Sigmoid colon (tissue), 7 donors: ENCODE data around the gene PPM1L. TPM values are rescaled to one million over a fixed set of nuclear protein-coding genes. Genes with fewer than 3 reads are reported as not detected.

Experiments
- DNase-seq: peaks from one replicate; pipeline ENCODE4 v3.0.0-alpha.2; 2019
- H3K27ac ChIP-seq, 4 donors: fragments of 200-600 bp; sonication (generic); one replicate each; pipeline ENCODE4 v1.5.1; 2016 to 2019; ENCODE audit warnings: mild to moderate bottlenecking in 1 of 4
- H3K27me3 ChIP-seq, 3 donors: fragments of 200-600 bp; sonication (generic); one replicate each; pipeline ENCODE4 v1.5.1; 2019; ENCODE audit warnings: mild to moderate bottlenecking in 1 of 3
- H3K36me3 ChIP-seq, 4 donors: fragments of 200-600 bp; sonication (generic); one replicate each; pipeline ENCODE4 v1.5.1; 2016 to 2019
- H3K4me1 ChIP-seq, 4 donors: fragments of 200-600 bp; sonication (generic); one replicate each; pipeline ENCODE4 v1.5.1; 2017 to 2019
- H3K4me3 ChIP-seq, 4 donors: fragments of 200-600 bp; sonication (generic); one replicate each; pipeline ENCODE4 v1.5.1; 2017 to 2019; ENCODE audit warnings: mild to moderate bottlenecking in 2 of 4, moderate library complexity in 1 of 4
- H3K9me3 ChIP-seq, 4 donors: fragments of 200-600 bp in 3 of 4; sonication (generic) in 3 of 4; one replicate each; pipeline versions ENCODE4 v1.5.1 to v1.6.1; 2013 to 2019
- EP300 ChIP-seq, 4 donors: sonication (generic); formaldehyde crosslinking; IDR thresholded peaks; one replicate each; pipeline ENCODE4 v1.6.1; 2017; ENCODE audit warnings: antibody characterized with exemption in 4 of 4
- POLR2A ChIP-seq, 2 donors: fragments of 450-650 bp; IDR thresholded peaks; one replicate each; pipeline ENCODE4 v1.6.1; 2016; ENCODE audit warnings: antibody characterized with exemption in 2 of 2, mild to moderate bottlenecking in 2 of 2, moderate library complexity in 2 of 2
- POLR2AphosphoS5 ChIP-seq, 4 donors: sonication (generic); formaldehyde crosslinking; IDR thresholded peaks; one replicate each; pipeline ENCODE4 v1.6.1; 2017; ENCODE audit warnings: antibody characterized with exemption in 4 of 4
- WGBS, 2 donors: extraction: QIAGEN DNeasy Blood & Tissue Kit; methylation state at CpG; one replicate each; pipeline ENCODE4 v1.1.7; 2013; 5-methylcytosine and 5-hydroxymethylcytosine counted together
- intact Hi-C: fragments of 100-400 bp; cut with DNase I; formaldehyde crosslinking; loops from one replicate; pipeline ENCODE4 v1.15.1; 2023
- polyA plus RNA-seq, 3 donors: library from polyadenylated mRNA; stranded (reverse); fragments of 200-250 nt; gene quantifications; one replicate each; pipeline ENCODE4 v1.2.3, GENCODE V29; 2013
- total RNA-seq, 4 donors: library from RNA; depleted of rRNA; stranded (reverse); fragments of >200 nt; gene quantifications; one replicate each; pipeline ENCODE4 v1.1.0, GENCODE V29; 2016
- TF ChIP-seq, protein P1 (sequence below), 4 experiments: fragments of 450-650 bp in 3 of 4; fragments of 200-600 bp in 1 of 4; IDR thresholded peaks; one replicate each; pipeline ENCODE4 v1.5.1; 2016 to 2019; ENCODE audit warnings: antibody characterized with exemption in 4 of 4, mild to moderate bottlenecking in 3 of 4, moderate library complexity in 2 of 4
- donor health status: healthy with polysubstance abuse.
- donor health status: Bipolar disorder and iron deficiency.
- donor health status: healthy.

Gene PPM1L
- total and polyA plus RNA-seq, 7 donors, result 1.2 to 50.2 (median 33.2) TPM

DNA sequence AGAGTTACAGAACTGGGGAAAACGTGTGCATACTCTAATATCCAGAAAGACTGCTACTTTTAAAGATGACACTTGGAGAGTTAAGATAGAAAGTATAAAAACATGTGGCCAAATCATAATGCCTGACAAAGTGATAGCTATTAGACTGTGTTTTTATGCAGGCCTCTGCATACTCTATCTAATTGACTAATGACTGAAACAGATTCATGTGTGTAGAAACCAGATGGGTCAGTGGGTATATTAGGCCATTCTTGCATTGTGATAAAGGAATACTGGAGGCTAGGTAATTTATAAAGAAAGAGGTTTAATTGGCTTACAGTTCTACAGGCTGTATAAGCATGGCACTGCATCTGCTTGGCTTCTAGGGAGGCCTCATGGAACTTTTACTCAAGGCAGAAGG is 71.5 kb downstream of the PPM1L start:
- DNase-seq, result no peak
- Histone ChIP-seq H3K4me1 (peaks cover 0 to 9% (median 6%) of the 10 kb centered on the region in 4 donors), H3K4me3 (no peak overlapping the region), H3K36me3 (no peaks in the 10 kb centered on the region), H3K9me3 (no peaks in the 10 kb centered on the region), H3K27ac (no peak overlapping the region), H3K27me3 (no peaks in the 10 kb centered on the region)
- no peak for TF ChIP-seq POLR2AphosphoS5 (IDR thresholded peaks at IDR 0.05)
- no peak for TF ChIP-seq EP300 (IDR thresholded peaks at IDR 0.05)
- no peak for TF ChIP-seq POLR2A (IDR thresholded peaks at IDR 0.05)
- TF ChIP-seq, protein P1, sequence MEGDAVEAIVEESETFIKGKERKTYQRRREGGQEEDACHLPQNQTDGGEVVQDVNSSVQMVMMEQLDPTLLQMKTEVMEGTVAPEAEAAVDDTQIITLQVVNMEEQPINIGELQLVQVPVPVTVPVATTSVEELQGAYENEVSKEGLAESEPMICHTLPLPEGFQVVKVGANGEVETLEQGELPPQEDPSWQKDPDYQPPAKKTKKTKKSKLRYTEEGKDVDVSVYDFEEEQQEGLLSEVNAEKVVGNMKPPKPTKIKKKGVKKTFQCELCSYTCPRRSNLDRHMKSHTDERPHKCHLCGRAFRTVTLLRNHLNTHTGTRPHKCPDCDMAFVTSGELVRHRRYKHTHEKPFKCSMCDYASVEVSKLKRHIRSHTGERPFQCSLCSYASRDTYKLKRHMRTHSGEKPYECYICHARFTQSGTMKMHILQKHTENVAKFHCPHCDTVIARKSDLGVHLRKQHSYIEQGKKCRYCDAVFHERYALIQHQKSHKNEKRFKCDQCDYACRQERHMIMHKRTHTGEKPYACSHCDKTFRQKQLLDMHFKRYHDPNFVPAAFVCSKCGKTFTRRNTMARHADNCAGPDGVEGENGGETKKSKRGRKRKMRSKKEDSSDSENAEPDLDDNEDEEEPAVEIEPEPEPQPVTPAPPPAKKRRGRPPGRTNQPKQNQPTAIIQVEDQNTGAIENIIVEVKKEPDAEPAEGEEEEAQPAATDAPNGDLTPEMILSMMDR (IDR thresholded peaks at IDR 0.05), result no peak
- intact Hi-C loops, result no loop called here
- 79 to 83% methylated on average over 1 of the region's 1 CpG for WGBS, 2 donors

- intact Hi-C loops, result no loop called here
- Histone ChIP-seq H3K27me3 (no peaks in the 10 kb centered on the region), H3K9me3 (no peaks in the 10 kb centered on the region), H3K27ac (no peak overlapping the region), H3K4me3 (no peak overlapping the region), H3K36me3 (no peaks in the 10 kb centered on the region), H3K4me1 (peaks cover 0 to 9% (median 6%) of the 10 kb centered on the region in 4 donors)
- DNase-seq, result no peak
- 94% methylated on average over 3 of the region's 3 CpGs for WGBS, 2 donors
- TF ChIP-seq POLR2AphosphoS5 (IDR thresholded peaks at IDR 0.05) (no peak), POLR2A (IDR thresholded peaks at IDR 0.05) (no peak), EP300 (IDR thresholded peaks at IDR 0.05) (no peak)
- TF ChIP-seq, protein P1 (IDR thresholded peaks at IDR 0.05), result no peak
These were observed 72.8 kb downstream of the PPM1L start for GRCh38 chr3:160828880-160829279.

- Histone ChIP-seq H3K4me1 (peaks cover 0 to 9% (median 6%) of the 10 kb centered on the region in 4 donors), H3K36me3 (no peaks in the 10 kb centered on the region), H3K4me3 (no peak overlapping the region), H3K27ac (no peak overlapping the region), H3K27me3 (no peaks in the 10 kb centered on the region), H3K9me3 (no peaks in the 10 kb centered on the region)
- intact Hi-C loops, result no loop called here
- TF ChIP-seq, protein P1 (IDR thresholded peaks at IDR 0.05), result no peak
- TF ChIP-seq POLR2A (IDR thresholded peaks at IDR 0.05) (no peak), POLR2AphosphoS5 (IDR thresholded peaks at IDR 0.05) (no peak), EP300 (IDR thresholded peaks at IDR 0.05) (no peak)
- 72 to 75% methylated on average over 3 of the region's 3 CpGs for WGBS, 2 donors
- DNase-seq, result no peak
These were observed 73.5 kb downstream of the PPM1L start for GRCh38 chr3:160829486-160830009.

DNA sequence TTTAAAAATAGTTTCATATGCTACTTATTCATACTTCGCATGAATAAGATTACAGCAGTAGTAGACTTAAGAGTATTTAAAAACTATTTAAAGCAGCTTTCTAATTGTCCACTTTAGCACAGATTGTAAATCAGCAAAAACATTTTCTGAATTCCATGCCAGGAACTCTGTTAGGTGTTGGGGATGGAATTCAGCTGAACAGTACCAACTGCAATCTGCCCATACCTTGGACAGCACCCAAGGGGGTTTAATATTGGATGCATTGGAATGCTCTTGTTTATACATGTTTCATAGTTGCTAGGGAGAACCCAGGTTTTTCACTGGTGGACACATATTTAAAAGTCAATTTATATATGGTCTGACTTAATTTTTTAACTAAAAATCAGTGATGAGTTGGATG is 74.8 kb downstream of the PPM1L start:
- intact Hi-C loops, result no loop called here
- DNase-seq, result no peak
- Histone ChIP-seq H3K27me3 (no peaks in the 10 kb centered on the region), H3K36me3 (no peaks in the 10 kb centered on the region), H3K4me1 (peaks cover 0 to 9% (median 6%) of the 10 kb centered on the region in 4 donors), H3K9me3 (no peaks in the 10 kb centered on the region), H3K27ac (no peak overlapping the region), H3K4me3 (no peak overlapping the region)
- TF ChIP-seq POLR2A (IDR thresholded peaks at IDR 0.05) (no peak), EP300 (IDR thresholded peaks at IDR 0.05) (no peak)
- 88 to 93% methylated on average over 1 of the region's 1 CpG for WGBS, 2 donors

DNA sequence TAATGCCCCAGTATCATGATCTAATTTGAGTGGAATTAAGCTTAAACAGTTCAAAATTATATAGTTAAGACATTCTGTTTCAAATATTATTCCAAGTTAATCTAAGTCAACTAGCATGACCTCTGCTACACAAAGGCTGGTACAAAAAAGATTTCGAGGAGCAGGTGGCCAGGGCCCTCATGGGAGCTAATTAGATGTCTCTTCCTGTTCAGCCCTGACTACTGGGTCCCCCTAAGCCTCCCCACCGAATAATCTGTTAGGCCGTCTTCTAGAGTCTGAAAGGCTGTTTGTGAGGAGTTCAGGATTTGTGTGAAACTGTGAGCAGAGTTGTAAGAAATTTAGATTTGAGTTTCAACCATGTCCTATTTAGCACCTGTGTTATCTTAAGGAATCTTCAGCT is 75.4 kb downstream of the PPM1L start:
- no peak for DNase-seq
- WGBS, 2 donors, result 91 to 93% methylated on average over 3 of the region's 3 CpGs
- H3K27ac ChIP-seq, result no peak overlapping the region
- H3K9me3 ChIP-seq, result no peaks in the 10 kb centered on the region
- H3K4me3 ChIP-seq, result no peak overlapping the region
- no peak for TF ChIP-seq POLR2A (IDR thresholded peaks at IDR 0.05)
- TF ChIP-seq, protein P1 (IDR thresholded peaks at IDR 0.05), result no peak
- TF ChIP-seq POLR2AphosphoS5 (IDR thresholded peaks at IDR 0.05), result no peak
- TF ChIP-seq EP300 (IDR thresholded peaks at IDR 0.05), result no peak
- no peaks in the 10 kb centered on the region for H3K27me3 ChIP-seq
- H3K36me3 ChIP-seq, result no peaks in the 10 kb centered on the region
- intact Hi-C loops, result no loop called here
- H3K4me1 ChIP-seq, result peaks cover 0 to 9% (median 6%) of the 10 kb centered on the region in 4 donors
